Smooth muscle cell (in vitro differentiated cells): ENCODE data around the gene ANK3. TPM values are rescaled to one million over a fixed set of nuclear protein-coding genes. Genes with fewer than 3 reads are reported as not detected.

Experiments used
- DNase-seq: peaks from one replicate; lab custom pipeline; 2025; ENCODE audit not compliant: unreplicated experiment; lab: John Stamatoyannopoulos, UW
- H2AFZ ChIP-seq: fragments of 200-600 bp; sonication (generic); 2 replicates; pipeline ENCODE4 v1.6.0; 2016; ENCODE audit warnings: antibody characterized with exemption, low read depth, mild to moderate bottlenecking
- H3F3A ChIP-seq: fragments of 200-600 bp; sonication (generic); 2 replicates; pipeline ENCODE4 v1.6.0; 2017; ENCODE audit warnings: antibody characterized with exemption, low read depth
- H3K27ac ChIP-seq: fragments of 200-600 bp; sonication (generic); 2 replicates; pipeline ENCODE4 v1.5.1; 2016; ENCODE audit warnings: low read depth, mild to moderate bottlenecking
- H3K27me3 ChIP-seq: fragments of 200-600 bp; sonication (generic); 2 replicates; pipeline ENCODE4 v1.6.1; 2016; ENCODE audit warnings: low read depth, mild to moderate bottlenecking
- H3K36me3 ChIP-seq: fragments of 200-600 bp; sonication (generic); 2 replicates; pipeline ENCODE4 v1.5.1; 2016; ENCODE audit warnings: low read depth
- H3K4me1 ChIP-seq: fragments of 200-600 bp; sonication (generic); 2 replicates; pipeline ENCODE4 v1.5.1; 2016; ENCODE audit warnings: low read depth
- H3K4me2 ChIP-seq: fragments of 200-600 bp; sonication (generic); 2 replicates; pipeline ENCODE4 v1.6.0; 2016; ENCODE audit warnings: mild to moderate bottlenecking
- H3K4me3 ChIP-seq: fragments of 200-600 bp; sonication (generic); 2 replicates; pipeline ENCODE4 v1.5.1; 2016; ENCODE audit warnings: mild to moderate bottlenecking
- H3K79me2 ChIP-seq: fragments of 200-600 bp; sonication (generic); 2 replicates; pipeline ENCODE4 v1.6.0; 2016; ENCODE audit warnings: low read depth, mild to moderate bottlenecking
- H3K9ac ChIP-seq: fragments of 200-600 bp; sonication (generic); 2 replicates; pipeline ENCODE4 v1.6.0; 2016; ENCODE audit warnings: low read depth
- H3K9me3 ChIP-seq: fragments of 200-600 bp; sonication (generic); replicated peaks from 2 replicates; pipeline ENCODE4 v1.5.1; 2016; ENCODE audit warnings: low read depth
- H4K20me1 ChIP-seq: fragments of 200-600 bp; sonication (generic); 2 replicates; pipeline ENCODE4 v1.6.0; 2016; ENCODE audit warnings: low read depth
- CTCF ChIP-seq: fragments of 200-600 bp; sonication (generic); IDR thresholded peaks from 2 replicates; pipeline ENCODE4 v1.5.1; 2017; ENCODE audit warnings: borderline replicate concordance, mild to moderate bottlenecking, antibody characterized with exemption; ENCODE audit not compliant: insufficient read depth, poor library complexity, severe bottlenecking
- WGBS: methylation state at CpG from one replicate; pipeline ENCODE4 v1.1.7; 2016; ENCODE audit warnings: low lambda C conversion rate; 5-methylcytosine and 5-hydroxymethylcytosine counted together
- polyA plus RNA-seq: library from polyadenylated mRNA; unstranded; fragments of >200 nt; fragmentation: Nextera tagmentation; extraction: Ambion mirVana; gene quantifications from 2 replicates; pipeline ENCODE4 v1.2.1, GENCODE V29; 2016
- total RNA-seq: library from RNA; depleted of rRNA; stranded (reverse); fragments of >200 nt; gene quantifications from 2 replicates; pipeline ENCODE4 v1.2.3, GENCODE V29; 2014

ANK3 gene
- total and polyA plus RNA-seq, 2 experiments from 2014 or later: 28.2 to 85.5 TPM

GRCh38 chr10:60008816-60009215, 380.9 kb downstream of the ANK3 start:
- Histone ChIP-seq H3K4me1 (no peaks in the 10 kb centered on the region), H3K79me2 (no peaks in the 10 kb centered on the region), H3K9me3 (no peaks in the 10 kb centered on the region), H2AFZ (no peak overlapping the region), H3K4me3 (no peak overlapping the region), H3K27me3 (no peaks in the 10 kb centered on the region), H3K27ac (no peak overlapping the region), H3K9ac (no peak overlapping the region), H3K36me3 (no peaks in the 10 kb centered on the region), H3K4me2 (no peak overlapping the region), H4K20me1 (no peaks in the 10 kb centered on the region), H3F3A (no peaks in the 10 kb centered on the region)
- no peak for DNase-seq
- 95% methylated on average over 4 of the region's 4 CpGs for WGBS
- no peak for TF ChIP-seq CTCF

- H3K79me2 ChIP-seq: no peaks in the 10 kb centered on the region
- no peak overlapping the region for H3K27ac ChIP-seq
- H3K4me1 ChIP-seq: no peaks in the 10 kb centered on the region
- peak overlapping the region; percentile 8 for H3K4me2 ChIP-seq
- DNase-seq: no peak
- H2AFZ ChIP-seq: no peak overlapping the region
- TF ChIP-seq CTCF: no peak
- H3K9me3 ChIP-seq: no peaks in the 10 kb centered on the region
- no peak overlapping the region for H3K4me3 ChIP-seq
- H4K20me1 ChIP-seq: no peaks in the 10 kb centered on the region
- no peaks in the 10 kb centered on the region for H3K27me3 ChIP-seq
- no peak overlapping the region for H3K9ac ChIP-seq
- WGBS: 64% methylated on average over 3 of the region's 3 CpGs
- H3K36me3 ChIP-seq: no peaks in the 10 kb centered on the region
- H3F3A ChIP-seq: no peaks in the 10 kb centered on the region
These were observed 383.6 kb downstream of the ANK3 start for GRCh38 chr10:60006062-60006461.

- no peak for DNase-seq
- WGBS: 85% methylated on average over 5 of the region's 5 CpGs
These were observed 385.8 kb downstream of the ANK3 start for GRCh38 chr10:60003651-60004523.

More at GRCh38 chr10:60003651-60004523, 385.8 kb downstream of the ANK3 start:
- H3K79me2 ChIP-seq: no peaks in the 10 kb centered on the region
- H3K4me1 ChIP-seq: no peaks in the 10 kb centered on the region
- H3K4me2 ChIP-seq: no peak overlapping the region
- TF ChIP-seq CTCF: no peak
- no peaks in the 10 kb centered on the region for H3F3A ChIP-seq
- H3K27me3 ChIP-seq: no peaks in the 10 kb centered on the region
- H3K36me3 ChIP-seq: no peaks in the 10 kb centered on the region
- no peak overlapping the region for H3K27ac ChIP-seq
- H3K9me3 ChIP-seq: no peaks in the 10 kb centered on the region
- no peaks in the 10 kb centered on the region for H4K20me1 ChIP-seq
- H3K9ac ChIP-seq: no peak overlapping the region
- no peak overlapping the region for H2AFZ ChIP-seq
- H3K4me3 ChIP-seq: no peak overlapping the region
